NCI-H748 (cell line): ENCODE results near the gene LARP4.
"Not testable (repeated sequence)": the region's sequence is repeated elsewhere in the genome, so short reads cannot be mapped to it uniquely, and the experiment has no call there.

ENCODE experiments used
- DNase-seq: peaks from one replicate; lab custom pipeline; 2025; ENCODE audit not compliant: unreplicated experiment; lab: John Stamatoyannopoulos, UW

The LARP4 gene

DNA sequence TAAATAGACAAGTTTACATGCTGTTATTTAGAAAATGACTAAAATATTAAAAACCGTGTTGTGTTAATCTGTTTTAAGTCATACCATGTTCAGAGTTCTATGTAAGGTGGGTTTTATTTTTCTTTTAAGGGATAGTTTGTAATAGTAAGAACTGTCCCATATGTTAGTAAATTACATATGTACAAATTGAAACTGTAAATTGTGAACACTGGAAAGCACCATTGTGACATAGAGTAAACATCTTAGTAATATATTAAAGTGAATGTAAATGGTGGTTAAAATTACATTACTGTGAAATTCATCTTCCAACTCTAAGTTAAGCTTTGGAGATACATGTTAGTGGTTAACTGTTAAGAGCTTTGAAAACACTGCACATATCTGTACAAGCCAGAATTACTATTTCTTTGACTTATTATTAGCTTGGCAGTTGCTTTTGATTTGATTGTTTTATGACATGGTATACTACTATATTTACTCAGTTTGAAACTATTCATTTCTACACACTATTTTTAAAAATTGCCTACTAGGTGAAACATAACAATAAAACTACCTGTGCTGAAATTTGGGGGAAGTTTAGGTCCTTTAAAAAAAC lies 76.7 kb downstream of the LARP4 start:
- no peak for DNase-seq

DNA sequence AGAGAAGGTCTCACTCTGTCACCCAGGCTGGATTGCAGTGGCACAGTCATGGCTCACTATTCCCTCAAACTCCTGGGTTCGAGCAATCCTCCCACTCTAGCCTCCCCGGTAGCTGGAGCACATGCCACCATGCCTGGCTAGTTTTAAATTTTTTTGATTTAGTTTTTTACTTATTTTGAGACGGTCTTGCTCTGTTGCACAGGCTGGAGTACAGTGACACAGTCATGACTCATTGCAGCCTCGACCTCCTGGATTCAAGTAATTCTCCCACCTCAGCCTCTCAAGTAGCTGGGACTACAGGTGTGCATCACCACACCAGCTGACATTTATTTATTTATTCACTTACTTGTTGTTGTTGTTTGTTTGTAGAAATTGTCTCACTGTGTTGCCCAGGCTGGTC lies 81.9 kb downstream of the LARP4 start:
- no peak for DNase-seq

DNA sequence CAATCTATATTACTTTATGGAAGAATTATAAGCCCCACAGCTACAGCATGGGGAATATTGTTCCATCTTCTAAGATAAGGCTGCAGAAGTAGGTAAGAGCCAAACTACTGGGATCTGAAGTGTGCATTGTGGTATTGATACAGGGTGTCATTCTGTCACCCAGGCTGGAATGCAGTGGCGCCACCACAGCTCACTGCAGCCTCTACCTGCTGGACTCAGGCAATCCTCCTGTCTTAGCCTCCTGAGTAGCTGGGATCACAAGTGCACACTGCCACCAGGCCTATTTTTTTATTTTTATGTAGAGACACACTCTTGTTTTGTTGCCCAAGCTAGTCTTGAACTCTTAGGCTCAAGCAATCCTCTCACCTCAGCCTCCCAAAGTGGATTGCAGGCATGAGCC lies 82.8 kb downstream of the LARP4 start:
- DNase-seq, result no peak

DNA sequence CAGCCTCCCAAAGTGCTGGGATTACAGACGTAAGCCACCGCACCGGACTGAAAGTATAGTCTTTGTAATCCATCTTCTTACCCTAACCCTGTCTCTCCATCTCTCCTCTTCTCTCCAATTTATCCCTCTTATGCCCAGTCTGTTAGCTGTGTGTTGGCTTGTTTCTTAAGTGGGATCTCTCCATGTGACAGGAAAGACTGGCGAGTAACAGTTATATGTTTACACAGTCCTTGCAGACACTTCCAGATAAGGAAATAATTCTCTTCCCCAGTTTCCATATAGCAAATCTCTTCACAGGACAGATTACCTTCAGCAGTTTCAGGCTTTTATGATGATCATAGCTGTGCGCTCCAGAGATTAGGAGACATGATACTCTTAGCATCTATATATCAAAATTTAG lies 88.1 kb downstream of the LARP4 start:
- no peak for DNase-seq

DNA sequence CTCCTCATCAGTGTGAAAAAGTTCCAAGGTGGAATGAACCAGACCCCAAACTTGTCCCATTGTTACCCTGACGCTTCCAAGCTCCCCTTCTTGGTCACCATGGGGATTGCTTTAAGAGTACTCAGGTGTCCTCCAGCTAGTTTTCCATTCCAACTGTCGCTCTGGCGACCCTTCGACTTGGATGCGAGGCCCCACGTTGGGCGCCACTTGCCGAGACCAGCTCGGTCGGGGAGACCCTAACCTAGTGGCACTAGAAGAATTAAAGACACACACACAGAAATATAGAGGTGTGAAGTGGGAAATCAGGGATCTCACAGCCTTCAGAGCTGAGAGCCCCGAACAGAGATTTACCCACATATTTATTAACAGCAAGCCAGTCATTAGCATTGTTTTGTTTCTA lies 97.4 kb downstream of the LARP4 start:
- DNase-seq, result not testable (repeated sequence)

DNA sequence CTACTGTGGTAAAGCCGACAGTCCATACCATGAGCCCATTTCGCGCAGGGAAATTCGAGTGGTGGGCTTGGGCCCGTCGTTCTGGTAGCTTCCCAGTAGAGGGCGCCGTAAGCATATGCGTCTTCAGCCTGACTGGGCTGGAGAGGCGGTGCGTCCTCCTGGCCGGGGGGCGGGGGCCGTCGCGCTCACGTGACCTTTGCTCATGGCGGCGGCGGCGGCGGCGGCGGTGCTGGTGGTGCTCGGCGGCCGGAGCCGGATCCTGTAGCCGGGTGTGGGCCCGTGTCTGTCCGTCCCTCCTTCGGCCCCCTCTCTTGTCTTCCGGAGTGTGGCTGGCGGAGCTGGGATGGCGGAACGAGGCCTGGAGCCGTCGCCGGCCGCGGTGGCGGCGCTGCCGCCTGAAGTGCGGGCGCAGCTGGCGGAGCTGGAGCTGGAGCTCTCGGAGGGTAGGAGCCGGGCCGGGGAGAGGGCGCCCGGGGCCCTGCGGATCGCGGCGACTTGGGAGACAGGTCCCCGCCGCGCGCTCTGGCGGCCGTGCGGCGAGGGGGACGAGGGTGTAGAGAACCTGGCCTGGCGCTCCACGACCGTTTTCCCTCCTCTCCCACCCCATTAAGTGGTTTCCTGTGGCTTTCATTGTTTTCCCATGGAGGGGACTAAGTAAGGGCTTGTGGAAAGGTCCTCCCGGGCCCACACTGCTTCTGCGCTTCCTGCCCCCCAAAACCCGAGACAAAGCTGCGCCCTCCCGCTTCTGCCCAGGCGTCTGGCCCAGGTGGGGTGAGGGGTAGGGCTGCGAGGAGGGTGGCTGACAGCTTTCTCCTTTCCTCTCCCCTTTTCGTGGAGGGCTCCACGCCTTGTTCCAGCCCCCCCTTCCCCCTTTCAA lies 104.4 kb downstream of the LARP4 start, which contains the start of gene DIP2B:
DIP2B (plus strand) TSS at position 188 of the 877 bp plus-strand sequence; CDS start at position 344, 156 bp downstream.
- DNase-seq, result peak; percentile 90

DNA sequence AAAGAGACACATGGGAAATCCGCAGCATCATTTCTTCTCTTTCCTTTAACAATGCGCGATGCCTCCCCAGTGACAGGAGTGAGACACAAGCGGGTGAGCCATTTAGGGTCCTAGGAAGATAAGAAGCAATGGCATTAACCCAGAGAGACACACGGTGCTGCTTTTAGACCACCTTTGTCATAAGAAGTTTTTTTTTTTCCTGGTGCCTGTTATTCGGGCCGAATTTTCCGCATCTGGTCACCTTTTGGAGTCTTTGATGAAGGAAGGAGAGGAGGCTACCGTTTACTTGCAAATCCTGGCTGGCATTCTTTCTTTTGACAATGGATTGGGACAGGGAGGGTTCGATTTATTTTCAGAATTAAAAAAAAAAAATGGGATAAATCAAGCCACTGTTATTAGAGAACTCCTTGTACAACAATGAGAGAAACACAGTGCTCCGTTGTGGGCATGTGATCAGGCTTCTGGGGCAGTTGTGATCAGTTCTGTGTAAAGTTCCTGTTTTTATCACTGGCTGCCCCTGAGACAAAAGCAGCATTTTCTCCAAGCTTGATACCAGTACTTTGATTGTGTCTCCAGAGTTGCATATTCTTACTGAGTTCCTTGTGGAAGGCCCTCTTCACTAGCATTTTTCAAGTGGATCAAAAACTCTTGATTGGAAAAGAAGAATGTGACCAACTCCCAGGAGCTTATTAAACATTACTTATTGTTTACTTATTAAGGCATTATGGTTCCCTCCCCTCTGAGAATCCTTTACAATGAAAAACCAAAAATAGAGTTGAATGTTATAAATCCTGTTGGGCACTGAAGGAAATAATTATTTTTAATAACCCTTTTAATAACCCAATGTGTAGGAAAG lies 105.2 kb downstream of the LARP4 start:
- peak; percentile 58 for DNase-seq

DNA sequence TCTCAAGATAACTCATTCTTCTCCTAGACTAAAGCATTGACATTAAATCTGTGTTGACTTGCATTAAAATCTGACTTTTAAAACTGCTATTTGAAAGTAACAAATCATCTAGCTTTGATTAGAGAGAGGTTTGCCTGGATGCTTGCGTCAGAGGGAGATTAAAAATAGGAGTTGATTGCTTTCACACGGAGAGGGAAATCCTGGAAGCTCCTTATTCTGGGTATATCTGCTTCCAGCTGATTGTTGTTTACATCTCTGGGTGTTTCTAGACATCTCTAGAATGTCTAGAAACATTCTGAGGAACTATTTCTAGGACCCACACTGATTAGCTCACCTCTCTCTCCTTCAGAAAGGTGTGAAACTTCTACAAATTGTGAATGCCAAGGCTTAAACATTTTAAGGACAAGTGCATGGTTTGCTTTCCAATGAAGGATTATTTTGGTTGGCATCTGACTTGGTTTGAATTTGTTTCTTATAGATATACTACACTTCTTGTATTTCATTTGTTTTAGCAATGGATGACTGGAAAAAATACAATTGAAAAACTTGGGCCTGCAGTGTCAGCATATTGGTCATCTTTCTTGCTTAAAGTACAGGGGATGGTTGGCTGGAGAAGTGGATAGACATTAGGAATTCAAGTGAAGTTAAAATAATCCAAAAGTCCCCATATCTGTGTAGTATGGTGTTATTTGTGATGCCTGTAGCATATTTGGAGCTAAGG lies 106.2 kb downstream of the LARP4 start:
- DNase-seq, result no peak

DNA sequence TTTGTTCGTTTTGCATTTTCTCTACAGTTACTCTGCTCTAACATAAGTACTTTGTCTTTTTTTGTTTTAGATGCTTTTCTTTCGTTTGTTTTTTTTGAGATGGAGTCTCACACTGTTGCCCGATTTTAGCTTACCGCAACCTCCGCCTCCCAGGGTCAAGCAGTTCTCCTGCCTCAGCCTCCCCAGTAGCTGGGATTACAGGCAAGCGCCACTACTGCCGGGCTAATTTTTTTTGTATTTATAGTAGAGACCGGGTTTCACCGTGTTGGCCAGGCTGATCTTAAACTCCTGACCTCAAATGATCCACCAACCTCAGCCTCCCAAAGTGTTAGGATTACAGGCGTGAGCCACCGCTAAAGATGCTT lies 106.8 kb downstream of the LARP4 start:
- no peak for DNase-seq

DNA sequence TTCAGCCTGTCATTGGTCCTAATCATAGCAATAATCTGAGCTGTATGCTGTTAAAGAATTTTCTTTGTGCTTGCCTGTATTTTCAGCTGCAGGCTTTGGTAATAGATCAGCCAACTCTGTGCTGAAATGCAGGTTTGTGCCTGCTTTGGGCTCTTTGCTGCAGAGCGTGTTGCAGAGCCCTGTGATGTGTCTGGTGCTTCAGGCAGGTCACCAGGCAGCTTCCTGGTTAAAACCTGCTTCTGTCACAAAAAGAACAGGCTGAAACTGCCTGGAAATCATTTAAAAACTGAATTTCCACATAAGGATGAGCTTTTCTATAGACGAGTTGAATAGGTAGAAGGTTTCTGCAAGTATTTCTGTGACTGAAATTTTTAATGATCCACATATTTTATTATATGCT lies 107.2 kb downstream of the LARP4 start:
- DNase-seq, result no peak

DNA sequence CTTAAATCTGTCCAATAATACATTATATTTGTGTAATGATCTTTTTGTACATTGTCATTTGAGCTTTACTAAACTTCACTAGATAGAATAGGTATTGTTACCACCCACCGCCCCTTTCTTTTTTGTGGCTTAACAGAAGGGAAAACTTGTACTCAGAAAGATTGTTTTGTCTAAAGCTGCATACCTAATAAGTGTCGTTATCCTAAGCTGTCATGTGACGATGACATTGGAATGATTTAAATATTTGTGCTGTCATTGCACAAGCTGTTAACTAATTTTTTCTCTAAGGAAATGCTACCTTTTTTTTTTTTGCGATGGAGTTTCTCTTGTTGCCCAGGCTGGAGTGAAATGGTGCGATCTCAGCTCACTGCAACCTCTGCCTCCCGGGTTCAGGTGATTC lies 107.7 kb downstream of the LARP4 start:
- no peak for DNase-seq

DNA sequence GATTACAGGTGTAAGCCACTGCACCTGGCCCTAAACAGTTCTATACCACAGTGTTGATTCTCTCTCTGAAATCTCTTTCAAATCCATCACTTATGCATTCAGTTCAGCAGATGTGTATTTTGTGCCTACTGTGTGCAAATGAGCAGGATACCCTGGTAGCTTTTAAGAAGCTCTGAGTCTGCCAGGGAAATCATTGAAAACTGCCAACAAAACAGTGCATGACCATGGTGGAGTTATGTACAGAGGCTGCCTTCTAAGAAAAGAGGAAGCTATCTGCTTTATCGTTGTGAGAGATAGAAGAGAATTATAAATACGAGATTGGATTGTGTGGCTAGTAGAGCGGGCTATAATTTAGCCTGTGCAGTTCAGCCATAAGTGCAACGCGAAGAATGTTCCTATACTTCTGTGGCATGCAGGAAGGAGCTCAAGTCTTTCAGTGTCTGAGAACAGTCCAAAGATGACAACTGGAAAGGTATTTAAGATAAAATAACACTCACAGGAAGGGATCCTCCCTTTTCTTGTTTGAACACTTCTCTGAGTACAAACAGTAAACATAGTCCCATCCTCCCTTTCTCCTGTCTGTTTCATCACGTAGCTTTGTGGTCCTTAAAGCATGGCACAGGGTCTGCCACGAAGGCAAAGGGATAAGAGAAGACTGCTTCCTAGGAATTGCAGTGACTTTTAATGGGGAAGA lies 108.4 kb downstream of the LARP4 start:
- DNase-seq, result no peak

DNA sequence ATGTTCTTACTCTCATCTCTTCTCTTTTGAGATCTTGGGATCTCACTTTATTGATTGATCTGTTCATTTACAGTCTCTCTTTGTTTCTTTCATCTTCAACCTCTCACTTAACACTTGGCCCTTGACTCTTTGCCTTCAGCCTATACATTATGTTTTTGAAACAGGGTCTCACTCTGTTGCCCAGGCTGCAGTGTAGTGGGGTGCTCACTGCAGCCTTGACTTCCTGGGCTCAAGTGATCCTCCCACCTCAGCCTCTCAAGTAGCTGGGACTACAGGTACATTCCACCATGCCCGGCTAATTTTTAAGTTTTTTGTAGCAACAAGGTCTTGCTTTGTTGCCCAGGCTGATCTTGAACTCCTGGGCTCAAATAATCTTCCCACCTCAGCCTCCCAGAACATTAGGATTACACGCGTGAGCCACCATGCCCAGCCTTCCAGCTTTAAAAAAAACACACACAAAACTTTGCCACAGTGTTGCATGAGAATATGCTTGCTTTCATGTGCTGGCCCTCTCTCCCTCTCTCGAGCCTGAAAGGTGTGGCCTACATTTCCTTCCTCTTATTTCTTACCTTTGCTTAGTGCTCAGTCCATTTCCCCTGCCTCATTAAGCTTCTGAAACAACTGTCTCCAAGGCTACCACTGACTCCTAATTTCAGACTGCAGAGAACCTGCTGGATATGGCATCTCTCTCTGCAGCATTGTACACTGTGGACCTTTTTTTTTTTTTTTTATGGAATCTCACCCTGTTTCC lies 114.0 kb downstream of the LARP4 start:
- DNase-seq, result no peak

DNA sequence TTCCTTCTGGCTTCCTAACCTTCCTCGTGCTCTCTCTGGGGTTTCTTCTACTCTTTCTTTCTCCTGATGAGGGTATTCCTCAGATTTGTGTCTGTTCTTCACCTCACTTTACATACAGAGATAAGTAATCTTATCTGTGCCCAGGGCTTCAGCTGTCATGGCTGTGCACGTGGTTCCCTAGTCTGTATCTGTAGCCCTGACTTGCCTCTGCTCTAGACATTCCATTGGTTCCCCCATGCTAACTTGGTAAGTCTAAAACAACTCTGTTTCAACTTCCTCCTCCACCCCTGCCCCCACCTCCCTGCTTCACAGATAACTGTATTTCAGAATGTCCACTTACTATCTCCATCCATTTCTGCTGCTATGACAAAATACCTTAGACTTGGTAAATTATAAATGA lies 114.9 kb downstream of the LARP4 start:
- no peak for DNase-seq

DNA sequence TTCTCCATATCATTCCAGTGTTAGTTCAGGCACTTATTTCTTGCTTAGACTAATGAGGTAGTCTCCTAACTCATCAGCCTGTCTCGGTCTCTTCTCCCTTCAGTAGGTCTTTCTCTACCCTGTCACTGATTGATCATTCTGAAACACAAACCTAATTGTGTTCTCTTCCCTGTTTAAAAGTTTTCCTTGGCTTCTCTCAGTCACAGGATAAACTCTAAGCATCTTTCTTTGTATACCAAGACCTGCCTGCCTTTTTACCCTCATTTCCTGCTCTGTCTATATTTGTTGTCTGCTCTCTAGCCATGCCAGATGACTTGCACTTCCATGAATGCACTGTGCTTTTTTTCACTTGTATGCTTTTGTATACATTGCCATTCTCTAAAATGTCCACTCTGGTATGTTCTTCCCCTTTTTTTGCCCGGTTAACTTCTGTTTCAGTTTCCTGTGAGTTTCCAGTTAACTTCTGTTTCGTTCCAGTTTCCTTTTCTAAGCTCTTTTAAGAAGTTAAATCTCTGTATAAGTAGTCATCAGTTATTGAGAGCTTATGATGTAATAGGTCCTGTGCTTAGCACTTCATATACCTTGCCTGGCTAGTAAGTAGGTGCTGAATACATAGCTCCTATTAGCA lies 116.8 kb downstream of the LARP4 start:
- no peak for DNase-seq

DNA sequence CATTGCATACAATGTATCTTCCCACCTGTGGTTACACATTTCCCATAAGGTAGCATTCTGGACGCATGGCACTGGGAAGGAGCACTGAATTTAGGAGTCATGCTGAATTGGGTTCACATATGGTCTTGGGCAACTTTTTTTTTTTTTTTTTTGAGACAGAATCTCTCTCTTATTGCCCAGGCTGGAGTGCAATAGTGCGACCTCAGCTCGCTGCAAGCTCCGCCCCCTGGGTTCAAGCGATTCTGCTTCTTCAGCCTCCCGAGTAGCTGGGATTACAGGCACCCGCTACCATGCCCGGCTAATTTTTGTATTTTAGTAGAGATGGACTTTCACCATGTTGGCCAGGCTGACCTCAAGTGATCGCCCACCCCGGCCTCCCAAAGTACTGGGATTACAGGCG lies 117.4 kb downstream of the LARP4 start:
- DNase-seq, result no peak

DNA sequence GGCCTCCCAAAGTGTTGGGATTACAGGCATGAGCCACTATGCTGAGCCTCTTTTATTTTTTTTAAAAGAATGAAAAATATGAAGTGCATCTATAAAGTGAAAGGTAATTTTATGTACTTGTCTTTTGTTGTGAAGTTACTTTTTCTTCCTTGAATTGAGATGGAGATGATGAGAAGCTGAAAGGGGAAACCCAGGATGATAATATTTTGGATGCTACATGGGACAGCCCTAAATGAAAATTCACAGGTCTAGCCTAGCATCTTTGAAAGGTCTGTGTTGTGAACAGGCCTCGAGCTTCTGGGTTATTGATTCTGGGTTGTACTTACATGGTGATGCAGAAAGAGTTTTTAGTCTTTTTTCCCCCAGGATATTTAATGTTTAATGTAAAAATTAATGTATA lies 118.7 kb downstream of the LARP4 start:
- no peak for DNase-seq

DNA sequence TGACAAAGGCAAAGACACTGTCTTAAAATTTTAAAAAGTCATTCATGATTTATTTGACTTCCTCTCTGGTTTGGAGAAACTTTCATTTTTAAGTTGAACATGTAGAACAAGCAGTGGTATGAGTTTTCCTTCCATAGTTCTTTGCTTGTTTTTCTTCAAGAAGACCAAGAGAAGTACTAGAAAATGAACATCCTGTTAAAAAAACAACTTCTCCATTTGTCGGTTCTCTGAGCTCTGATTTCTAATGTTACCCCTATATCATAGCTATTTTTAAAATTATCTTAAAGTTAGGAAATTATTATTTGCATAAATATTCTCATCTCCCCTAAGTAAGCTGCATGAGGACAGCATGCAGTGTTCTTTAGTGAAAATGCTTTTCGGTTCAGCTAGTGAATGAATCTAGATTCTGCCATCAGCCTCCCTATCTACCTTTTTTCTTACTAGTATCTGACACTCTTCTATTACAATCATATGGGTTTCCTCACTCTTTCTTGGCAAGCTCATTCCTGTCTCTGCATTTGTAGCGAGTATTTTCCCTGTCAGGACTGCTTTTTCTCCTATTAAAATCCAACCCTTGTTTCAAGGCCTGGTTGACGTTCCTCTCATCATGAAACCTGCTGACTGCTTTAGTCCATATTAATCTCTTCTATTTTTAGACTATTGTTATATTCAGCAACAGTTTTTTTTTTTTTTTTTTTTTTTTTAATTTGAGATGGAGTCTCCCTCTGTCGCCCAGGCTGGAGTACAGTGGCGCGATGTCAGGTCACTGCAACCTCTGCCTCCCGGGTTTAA lies 119.9 kb downstream of the LARP4 start:
- DNase-seq, result no peak

DNA sequence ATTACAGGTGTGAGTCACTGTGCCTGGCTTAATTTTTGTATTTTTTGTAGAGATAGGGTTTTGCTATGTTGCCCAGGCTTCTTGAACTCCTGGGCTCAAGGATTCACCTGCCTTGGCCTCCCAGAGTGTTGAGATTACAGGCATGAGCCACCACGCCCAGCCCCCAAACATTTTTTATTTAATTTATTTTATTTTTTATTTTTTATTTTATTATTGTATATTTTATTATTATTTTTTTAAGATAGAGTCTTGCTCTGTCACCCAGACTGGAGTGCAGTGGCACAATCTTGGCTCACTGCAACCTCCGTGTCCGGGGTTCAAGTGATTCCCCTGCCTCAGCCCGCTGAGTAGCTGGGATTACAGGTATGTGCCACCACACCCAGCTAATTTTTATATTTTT lies 121.1 kb downstream of the LARP4 start:
- DNase-seq, result not testable (repeated sequence)
